Activated CD8-positive, alpha-beta T cell treated with anti-CD3 and anti-CD28 coated beads for 36 hours (primary cell): ENCODE results near the gene CSNK2B. TPM values are rescaled to one million over a fixed set of nuclear protein-coding genes. Genes with fewer than 3 reads are reported as not detected.
A peak's percentile ranks its signal among the peaks of the same experiment; 100 is the strongest.

Experiments used
- ATAC-seq: fragments of 200-7000 bp; cut with Tn5 transposase; one replicate; pipeline ENCODE4 v1.10.0; 2021; ENCODE audit warnings: mild to moderate bottlenecking, moderate library complexity
- CTCF ChIA-PET: fragments of 350-600 bp; sonication (Branson Sonifier 250); formaldehyde crosslinking; loops from one replicate; lab custom pipeline; 2021; ENCODE audit warnings: antibody characterized with exemption; lab: Charles Lee
- POLR2A ChIA-PET: fragments of 350-600 bp; sonication (Branson Sonifier 250); formaldehyde crosslinking; loops from one replicate; lab custom pipeline; 2021; ENCODE audit warnings: antibody characterized with exemption; lab: Charles Lee
- DNase-seq: peaks from one replicate; pipeline ENCODE4 v3.0.0-alpha.2; 2020
- H3K27ac Mint-ChIP-seq: one replicate; pipeline ENCODE4 v1.8.0; 2021; ENCODE audit warnings: mild to moderate bottlenecking, mixed read lengths
- H3K27me3 Mint-ChIP-seq: one replicate; pipeline ENCODE4 v1.8.0; 2021; ENCODE audit warnings: mixed read lengths
- H3K36me3 Mint-ChIP-seq: one replicate; pipeline ENCODE4 v1.8.0; 2021; ENCODE audit warnings: low read depth, mixed read lengths
- H3K4me1 Mint-ChIP-seq: one replicate; pipeline ENCODE4 v1.8.0; 2021; ENCODE audit warnings: low read depth, mixed read lengths
- H3K4me3 Mint-ChIP-seq: one replicate; pipeline ENCODE4 v1.8.0; 2021; ENCODE audit warnings: mild to moderate bottlenecking, moderate library complexity, mixed read lengths
- H3K9me3 Mint-ChIP-seq: one replicate; pipeline ENCODE4 v1.8.0; 2021; ENCODE audit warnings: mixed read lengths
- CTCF ChIP-seq: fragments of 200-600 bp; IDR thresholded peaks from one replicate; pipeline ENCODE4 v1.8.0; 2022; ENCODE audit warnings: antibody characterized with exemption, mild to moderate bottlenecking
- intact Hi-C: fragments of 100-400 bp; cut with micrococcal nuclease; formaldehyde crosslinking; loops from one replicate; pipeline ENCODE4 v1.10.0; 2022
- total RNA-seq, 2 experiments: library from RNA; stranded (reverse); gene quantifications; one replicate each; pipeline ENCODE4 v1.2.3, GENCODE V29; 2021

Gene CSNK2B
- total RNA-seq, 2 experiments from 2014 or later = 241 to 247 TPM

- Mint-ChIP-seq H3K4me3 (no peak overlapping the region), H3K36me3 (no peaks in the 10 kb centered on the region), H3K4me1 (peaks cover 14% of the 10 kb centered on the region), H3K27me3 (no peaks in the 10 kb centered on the region), H3K27ac (no peak overlapping the region), H3K9me3 (no peaks in the 10 kb centered on the region)
- DNase-seq (no peak), ATAC-seq (peak; percentile 39)
- no peak for TF ChIP-seq CTCF
- intact Hi-C loops = no loop called here
- ChIA-PET CTCF (interaction anchor here (0.6 to 2.0 kb wide), 5 partner anchors 12 to 102 kb away, joined by 3 to 5 read pairs (median 3); partner anchors contain the start of gene MPIG6B), POLR2A (interaction anchor here (0.6 kb wide), 1 partner anchor 20 kb away, joined by 3 read pairs; no protein-coding TSS in a partner anchor)
These were observed 45.4 kb downstream of the CSNK2B start for GRCh38 chr6:31711233-31711632.

DNA sequence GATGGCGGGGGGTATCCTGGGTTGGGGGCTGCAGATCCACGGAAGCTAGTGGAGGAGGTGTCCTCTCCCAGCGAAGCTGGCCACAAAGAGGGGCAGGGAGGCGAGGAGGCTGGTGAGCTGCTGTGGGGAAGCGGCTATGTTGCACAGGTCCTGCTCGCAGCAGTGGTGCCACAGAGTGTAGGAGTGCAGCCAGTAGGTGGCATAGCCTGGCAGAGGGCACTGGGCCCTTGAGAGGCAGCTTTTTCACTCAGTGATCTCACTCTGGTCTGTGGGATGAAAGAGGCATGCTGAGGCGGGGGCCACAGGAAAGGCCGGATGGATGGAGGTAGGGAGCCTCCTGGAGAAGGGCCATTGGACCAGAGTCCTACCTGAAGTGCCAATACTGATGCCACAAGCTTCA lies 46.4 kb downstream of the CSNK2B start:
- peaks cover 14% of the 10 kb centered on the region for H3K4me1 Mint-ChIP-seq
- no peaks in the 10 kb centered on the region for H3K9me3 Mint-ChIP-seq
- no peak for TF ChIP-seq CTCF
- intact Hi-C loops = no loop called here
- no peak for DNase-seq
- H3K27me3 Mint-ChIP-seq = no peaks in the 10 kb centered on the region
- no peak overlapping the region for H3K4me3 Mint-ChIP-seq
- no peak overlapping the region for H3K27ac Mint-ChIP-seq
- ChIA-PET CTCF (interaction anchor here (1.4 to 2.0 kb wide), 2 partner anchors 11 to 95 kb away, joined by 3 to 5 read pairs; partner anchors contain the start of genes LSM2 and MPIG6B), POLR2A (interaction anchor here (1.6 kb wide), 1 partner anchor 9 kb away, joined by 5 read pairs; the partner anchor contains the start of gene ABHD16A)
- peak; percentile 51 for ATAC-seq
- H3K36me3 Mint-ChIP-seq = no peaks in the 10 kb centered on the region

GRCh38 chr6:31713465-31713864 lies 47.6 kb downstream of the CSNK2B start:
- Mint-ChIP-seq H3K4me1 (peaks cover 14% of the 10 kb centered on the region), H3K4me3 (no peak overlapping the region), H3K9me3 (no peaks in the 10 kb centered on the region), H3K27me3 (no peaks in the 10 kb centered on the region), H3K27ac (no peak overlapping the region), H3K36me3 (no peaks in the 10 kb centered on the region)
- DNase-seq (no peak), ATAC-seq (no peak)
- POLR2A ChIA-PET = interaction anchor here (1.2 to 2.8 kb wide), 3 partner anchors 10 to 16 kb away, joined by 5 to 11 read pairs (median 5); partner anchors contain the start of genes ABHD16A and DDAH2
- intact Hi-C loops = no loop called here
- CTCF ChIA-PET = interaction anchor here (0.8 to 2.7 kb wide), 6 partner anchors 16 to 94 kb away, joined by 3 to 11 read pairs (median 4); partner anchors contain the start of genes CLIC1, DDAH2 and LSM2
- TF ChIP-seq CTCF = no peak

- ChIA-PET POLR2A (interaction anchor here (0.9 to 2.8 kb wide), 4 partner anchors 10 to 19 kb away, joined by 3 to 11 read pairs (median 4); partner anchors contain the start of genes ABHD16A and DDAH2), CTCF (interaction anchor here (0.8 to 2.7 kb wide), 8 partner anchors 16 to 93 kb away, joined by 3 to 11 read pairs (median 4); partner anchors contain the start of genes CLIC1, DDAH2 and LSM2)
- H3K4me1 Mint-ChIP-seq = peaks cover 14% of the 10 kb centered on the region
- H3K36me3 Mint-ChIP-seq = no peaks in the 10 kb centered on the region
- no peak overlapping the region for H3K27ac Mint-ChIP-seq
- intact Hi-C loops = no loop called here
- no peaks in the 10 kb centered on the region for H3K27me3 Mint-ChIP-seq
- no peak for TF ChIP-seq CTCF
- ATAC-seq (no peak), DNase-seq (no peak)
- no peaks in the 10 kb centered on the region for H3K9me3 Mint-ChIP-seq
- no peak overlapping the region for H3K4me3 Mint-ChIP-seq
These were observed 48.3 kb downstream of the CSNK2B start for GRCh38 chr6:31713991-31714684.
